GM06990 (cell line): ENCODE measurements around the gene GRIN3B.

Experiments
- DNase-seq: peaks from one replicate; pipeline ENCODE4 v3.0.0-alpha.2; 2011; ENCODE audit not compliant: insufficient read length; ENCODE audit errors: extremely low read depth
- H3K27me3 ChIP-seq: replicated peaks from 2 replicates; pipeline ENCODE4 v1.6.0; 2011; ENCODE audit warnings: low read length; ENCODE audit not compliant: control insufficient read depth, insufficient read depth
- H3K36me3 ChIP-seq: 2 replicates; pipeline ENCODE4 v1.5.1; 2011; ENCODE audit warnings: low read length; ENCODE audit not compliant: control insufficient read depth, insufficient read depth
- H3K4me3 ChIP-seq: replicated peaks from 2 replicates; pipeline ENCODE4 v1.5.1; 2011; ENCODE audit warnings: low read depth, mild to moderate bottlenecking, control low read depth, low read length
- TF ChIP-seq, protein P1 (sequence below): IDR thresholded peaks from 2 replicates; pipeline ENCODE4 v1.5.1; 2011; ENCODE audit warnings: low read length, control low read depth, mild to moderate bottlenecking, inconsistent platforms; ENCODE audit not compliant: insufficient read depth, poor library complexity, severe bottlenecking

Gene GRIN3B

DNA sequence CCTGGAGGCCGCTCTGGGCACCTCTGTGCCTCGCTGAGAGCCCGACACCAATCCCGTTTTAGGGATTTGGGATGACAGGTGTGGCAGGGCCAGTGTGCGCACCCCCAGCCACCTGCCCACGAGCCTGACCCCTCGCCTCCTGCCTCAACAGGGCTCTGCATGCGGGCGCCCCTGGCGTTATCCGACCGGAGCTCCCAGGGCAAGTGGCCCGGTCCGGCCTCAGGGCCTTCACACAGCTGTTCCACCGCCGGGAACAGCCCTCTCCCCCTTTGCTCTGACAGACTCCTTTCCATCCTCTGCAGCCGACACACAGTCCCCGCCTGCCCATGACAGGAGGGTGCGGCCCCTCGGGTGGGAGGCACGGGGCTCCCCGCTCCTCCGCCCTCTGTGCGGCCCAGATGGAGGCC is 23.2 kb upstream of the GRIN3B start:
- DNase-seq: no peak
- Histone ChIP-seq H3K27me3 (no peaks in the 10 kb centered on the region), H3K4me3 (no peak overlapping the region), H3K36me3 (peaks cover 4% of the 10 kb centered on the region; the same call in 1 of the 2 replicates)
- TF ChIP-seq, protein P1, sequence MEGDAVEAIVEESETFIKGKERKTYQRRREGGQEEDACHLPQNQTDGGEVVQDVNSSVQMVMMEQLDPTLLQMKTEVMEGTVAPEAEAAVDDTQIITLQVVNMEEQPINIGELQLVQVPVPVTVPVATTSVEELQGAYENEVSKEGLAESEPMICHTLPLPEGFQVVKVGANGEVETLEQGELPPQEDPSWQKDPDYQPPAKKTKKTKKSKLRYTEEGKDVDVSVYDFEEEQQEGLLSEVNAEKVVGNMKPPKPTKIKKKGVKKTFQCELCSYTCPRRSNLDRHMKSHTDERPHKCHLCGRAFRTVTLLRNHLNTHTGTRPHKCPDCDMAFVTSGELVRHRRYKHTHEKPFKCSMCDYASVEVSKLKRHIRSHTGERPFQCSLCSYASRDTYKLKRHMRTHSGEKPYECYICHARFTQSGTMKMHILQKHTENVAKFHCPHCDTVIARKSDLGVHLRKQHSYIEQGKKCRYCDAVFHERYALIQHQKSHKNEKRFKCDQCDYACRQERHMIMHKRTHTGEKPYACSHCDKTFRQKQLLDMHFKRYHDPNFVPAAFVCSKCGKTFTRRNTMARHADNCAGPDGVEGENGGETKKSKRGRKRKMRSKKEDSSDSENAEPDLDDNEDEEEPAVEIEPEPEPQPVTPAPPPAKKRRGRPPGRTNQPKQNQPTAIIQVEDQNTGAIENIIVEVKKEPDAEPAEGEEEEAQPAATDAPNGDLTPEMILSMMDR: no peak

DNA sequence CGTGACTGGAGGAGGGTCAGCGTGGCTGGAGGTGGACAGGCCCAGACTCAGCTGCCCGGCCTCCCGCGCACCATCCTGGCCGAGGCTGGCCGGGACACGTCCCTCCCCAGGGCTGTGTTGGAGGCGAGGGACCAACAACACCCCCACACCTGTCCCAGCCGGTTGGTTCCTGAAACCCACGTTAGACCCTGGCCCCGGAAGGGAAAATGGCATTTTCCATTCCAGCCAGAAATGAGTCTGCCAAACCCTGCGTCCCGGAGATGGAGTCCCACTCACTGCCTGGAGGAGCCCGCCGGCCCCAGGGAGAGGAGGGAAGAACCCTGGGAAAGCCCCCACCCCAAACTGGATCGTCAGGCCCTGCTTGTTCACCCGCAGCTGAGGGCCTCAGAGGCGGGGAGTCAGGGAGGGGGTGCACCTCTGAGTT is 20.9 kb upstream of the GRIN3B start:
- H3K27me3 ChIP-seq: no peaks in the 10 kb centered on the region
- no peak for DNase-seq
- H3K4me3 ChIP-seq: no peak overlapping the region
- no peaks in the 10 kb centered on the region for H3K36me3 ChIP-seq
- TF ChIP-seq, protein P1: no peak

DNA sequence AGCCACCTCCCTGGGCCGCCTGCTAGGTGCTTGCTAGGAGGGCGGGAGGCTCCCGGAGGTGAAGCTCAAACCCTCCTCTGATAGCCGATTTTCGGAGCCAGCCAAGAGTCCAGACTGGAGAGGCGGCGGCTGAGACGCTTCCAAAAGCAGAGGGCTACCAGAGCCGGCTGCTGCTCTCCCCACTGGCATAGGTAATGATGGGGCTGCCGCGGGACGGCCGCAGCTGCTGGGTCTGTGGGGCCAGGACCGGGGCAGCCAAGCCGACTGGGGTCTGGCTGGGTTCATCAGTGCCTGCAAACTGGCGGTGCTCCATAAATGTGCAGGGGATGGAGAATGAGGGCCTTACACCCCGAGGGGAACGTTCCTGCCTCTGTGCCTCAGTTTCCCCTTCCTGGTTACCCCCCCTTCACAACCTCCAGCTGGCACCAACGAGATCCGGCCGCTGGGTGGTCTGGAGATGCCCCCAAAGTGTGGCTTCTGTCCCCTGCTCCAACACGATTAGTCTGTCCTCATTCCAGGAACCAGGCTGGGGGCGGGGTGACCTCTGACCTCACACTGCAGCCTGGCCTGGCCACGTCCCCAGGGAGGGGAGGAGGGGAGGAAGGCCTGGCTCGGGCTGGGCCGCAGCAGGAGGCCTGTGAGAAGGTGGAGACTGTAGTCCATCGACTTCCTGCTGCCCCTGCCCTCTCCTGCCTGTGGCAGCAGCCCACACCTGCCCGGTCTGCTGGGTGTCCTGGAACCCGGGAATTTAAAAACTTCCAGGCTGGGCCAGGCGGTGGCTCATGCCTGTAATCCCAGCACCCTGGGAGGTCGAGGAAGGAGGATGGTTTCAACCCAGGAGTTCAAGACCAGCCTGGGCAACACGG is 19.9 kb upstream of the GRIN3B start:
- Histone ChIP-seq H3K27me3 (no peaks in the 10 kb centered on the region), H3K36me3 (no peaks in the 10 kb centered on the region), H3K4me3 (no peak overlapping the region)
- TF ChIP-seq, protein P1: no peak
- DNase-seq: no peak

DNA sequence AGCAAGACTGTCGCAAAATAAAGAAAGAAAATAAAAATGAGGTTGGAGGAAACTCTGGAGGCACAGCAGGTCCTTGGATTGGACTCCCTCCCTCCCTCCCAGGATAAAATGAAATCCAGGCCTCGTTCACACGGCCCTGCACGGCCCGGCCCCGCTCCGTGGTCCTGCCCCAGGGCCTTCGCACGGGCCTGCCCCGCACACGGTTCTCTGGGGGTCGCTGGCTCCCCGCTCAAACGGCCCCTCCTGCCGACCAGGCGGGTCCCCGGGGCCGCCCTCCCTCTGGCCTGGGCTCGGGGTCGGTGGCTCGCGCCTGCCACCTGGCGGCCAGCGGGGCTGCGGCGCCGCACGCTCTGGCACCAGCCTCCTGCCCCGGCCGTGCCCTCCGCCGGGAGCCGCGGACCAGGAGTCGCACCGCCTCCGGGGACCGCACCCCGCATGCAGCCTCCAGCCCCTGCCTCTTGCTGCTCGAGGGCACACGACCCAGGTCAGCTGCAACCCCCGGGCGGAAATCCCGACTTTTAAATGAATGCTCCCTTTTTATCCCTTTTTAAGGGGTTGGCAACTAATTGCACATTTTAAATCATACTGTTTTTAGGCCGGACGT is 17.6 kb upstream of the GRIN3B start:
- Histone ChIP-seq H3K27me3 (no peaks in the 10 kb centered on the region), H3K36me3 (peaks cover 4% of the 10 kb centered on the region), H3K4me3 (peak overlapping the region; percentile 19)
- TF ChIP-seq, protein P1: peak; percentile 17
- DNase-seq: peak; percentile 86

DNA sequence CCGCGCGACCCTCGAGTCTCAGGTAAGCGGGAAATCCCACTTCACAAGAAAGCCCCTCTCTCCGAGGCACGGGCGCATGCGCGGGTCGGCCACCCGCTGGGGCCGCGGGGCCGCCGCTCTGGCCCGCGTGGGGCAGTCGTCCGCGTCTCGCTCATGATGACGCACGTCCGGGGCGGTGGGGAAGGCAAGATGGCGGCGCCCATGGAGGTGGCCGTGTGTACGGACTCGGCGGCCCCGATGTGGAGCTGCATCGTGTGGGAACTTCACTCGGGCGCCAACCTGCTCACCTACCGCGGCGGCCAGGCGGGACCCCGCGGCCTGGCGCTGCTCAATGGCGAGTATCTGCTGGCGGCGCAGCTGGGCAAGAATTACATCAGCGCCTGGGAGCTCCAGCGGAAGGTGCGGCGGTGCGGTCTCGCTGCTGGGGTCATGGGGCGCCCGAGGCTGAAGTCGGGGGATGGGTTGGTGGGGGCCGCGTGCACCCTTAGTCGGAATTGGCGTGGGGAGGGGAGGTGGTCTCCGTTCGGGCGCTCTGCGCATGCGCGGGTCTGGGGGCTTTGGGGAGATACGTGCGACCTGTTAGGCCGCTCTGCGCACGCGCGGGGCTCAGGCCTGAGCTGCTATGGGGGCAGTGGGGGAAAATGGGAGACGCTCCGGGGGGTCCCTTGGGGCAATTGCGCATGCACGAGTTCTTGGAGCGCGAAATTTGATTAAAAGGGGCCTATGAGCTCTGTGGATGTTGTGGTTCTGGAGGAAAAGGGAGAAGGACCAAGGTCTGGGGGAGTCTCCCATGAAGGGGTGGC is 15.9 kb upstream of the GRIN3B start, which contains the start of gene WDR18:
TSS of gene WDR18 (plus strand) at position 181 of the 803 bp plus-strand sequence. CDS start at position 190, 9 bp downstream.
- Histone ChIP-seq H3K4me3 (peak within 1 kb of the TSS; percentile 95), H3K36me3 (peaks cover 11% of the 10 kb centered on the region), H3K27me3 (no peaks in the 10 kb centered on the region)
- DNase-seq: peak; percentile 94
- TF ChIP-seq, protein P1: no peak
